GM23338 (cell line): ENCODE measurements around the gene SMURF1. TPM values are rescaled to one million over a fixed set of nuclear protein-coding genes. Genes with fewer than 3 reads are reported as not detected.

Source experiments
- ATAC-seq: fragments of 200-7000 bp; cut with Tn5 transposase; 3 replicates; pipeline ENCODE4 v1.9.1; 2020
- DNase-seq: peaks from one replicate; pipeline ENCODE4 v3.0.0-alpha.2; 2015; ENCODE audit warnings: low spot score
- H2AFZ ChIP-seq: fragments of 200-600 bp; sonication (generic); 2 replicates; pipeline ENCODE4 v1.8.0; 2016; ENCODE audit warnings: antibody characterized with exemption, mild to moderate bottlenecking, moderate library complexity
- H3F3A ChIP-seq: fragments of 200-600 bp; sonication (generic); replicated peaks from 2 replicates; pipeline ENCODE4 v1.8.0; 2017; ENCODE audit warnings: antibody characterized with exemption, mixed run types, low read depth
- H3K27ac ChIP-seq: fragments of 200-600 bp; sonication (generic); 2 replicates; pipeline ENCODE4 v1.6.1; 2016; ENCODE audit warnings: low read depth
- H3K27me3 ChIP-seq: fragments of 200-600 bp; sonication (generic); 2 replicates; pipeline ENCODE4 v1.8.0; 2016; ENCODE audit warnings: mild to moderate bottlenecking, mixed run types, moderate library complexity; ENCODE audit not compliant: insufficient read depth
- H3K36me3 ChIP-seq: fragments of 200-600 bp; sonication (generic); 2 replicates; pipeline ENCODE4 v1.8.0; 2016; ENCODE audit warnings: mild to moderate bottlenecking; ENCODE audit not compliant: insufficient read depth
- H3K4me1 ChIP-seq: fragments of 200-600 bp; sonication (generic); 2 replicates; pipeline ENCODE4 v1.8.0; 2016; ENCODE audit warnings: mild to moderate bottlenecking, moderate library complexity; ENCODE audit not compliant: insufficient read depth
- H3K4me2 ChIP-seq: fragments of 200-600 bp; sonication (generic); 2 replicates; pipeline ENCODE4 v1.7.1; 2017; ENCODE audit warnings: mixed run types
- H3K4me3 ChIP-seq: fragments of 200-600 bp; sonication (generic); 2 replicates; pipeline ENCODE4 v1.6.1; 2016; ENCODE audit warnings: mixed run types
- H3K79me2 ChIP-seq: fragments of 200-600 bp; sonication (generic); replicated peaks from 2 replicates; pipeline ENCODE4 v1.8.0; 2017; ENCODE audit warnings: mild to moderate bottlenecking; ENCODE audit not compliant: insufficient read depth
- H3K9me2 ChIP-seq: fragments of 200-600 bp; sonication (generic); 2 replicates; pipeline ENCODE4 v1.8.0; 2017; ENCODE audit not compliant: insufficient read depth
- H4K20me1 ChIP-seq: fragments of 200-600 bp; sonication (generic); replicated peaks from 2 replicates; pipeline ENCODE4 v1.8.0; 2017; ENCODE audit warnings: mild to moderate bottlenecking; ENCODE audit not compliant: insufficient read depth
- H3K27ac Mint-ChIP-seq: 2 replicates; pipeline ENCODE4 v1.8.0; 2020; ENCODE audit warnings: inconsistent platforms, mild to moderate bottlenecking, moderate library complexity, mixed read lengths
- H3K27me3 Mint-ChIP-seq: 3 replicates; pipeline ENCODE4 v1.8.0; 2022; ENCODE audit warnings: low read depth, mild to moderate bottlenecking, moderate library complexity, mixed read lengths, inconsistent platforms; ENCODE audit not compliant: insufficient read depth, poor library complexity
- H3K36me3 Mint-ChIP-seq: 3 replicates; pipeline ENCODE4 v1.8.0; 2021; ENCODE audit warnings: low read depth, mild to moderate bottlenecking, inconsistent platforms, moderate library complexity, mixed read lengths
- H3K4me1 Mint-ChIP-seq: 3 replicates; pipeline ENCODE4 v1.8.0; 2020; ENCODE audit warnings: mild to moderate bottlenecking, inconsistent platforms, mixed read lengths
- H3K4me3 Mint-ChIP-seq: 3 replicates; pipeline ENCODE4 v1.8.0; 2021; ENCODE audit warnings: moderate library complexity, mild to moderate bottlenecking, inconsistent platforms, mixed read lengths
- H3K9me3 Mint-ChIP-seq: 3 replicates; pipeline ENCODE4 v1.8.0; 2020; ENCODE audit warnings: moderate library complexity, mild to moderate bottlenecking, inconsistent platforms, mixed read lengths
- CREB1 ChIP-seq: fragments of 250-450 bp; sonication (Bioruptor Pico); IDR thresholded peaks from 2 replicates; pipeline ENCODE4 v1.5.0; 2020; ENCODE audit warnings: low read depth, mild to moderate bottlenecking, moderate library complexity
- EZH2 ChIP-seq: fragments of 200-600 bp; sonication (generic); IDR thresholded peaks from one replicate; pipeline ENCODE4 v1.8.0; 2017; ENCODE audit warnings: antibody characterized with exemption, mild to moderate bottlenecking, low read depth; ENCODE audit not compliant: unreplicated experiment
- EZH2phosphoT487 ChIP-seq: fragments of 200-600 bp; sonication (generic); IDR thresholded peaks from one replicate; pipeline ENCODE4 v1.8.1; 2018; ENCODE audit warnings: antibody characterized with exemption; ENCODE audit not compliant: unreplicated experiment
- JUNB ChIP-seq: IDR thresholded peaks from one replicate; pipeline ENCODE4 v1.6.1; 2016; ENCODE audit warnings: antibody characterized with exemption; ENCODE audit not compliant: unreplicated experiment
- POLR2AphosphoS5 ChIP-seq: IDR thresholded peaks from 2 replicates; pipeline ENCODE4 v1.6.1; 2016; ENCODE audit warnings: antibody characterized with exemption, low read depth
- REST ChIP-seq: IDR thresholded peaks from one replicate; pipeline ENCODE4 v1.6.1; 2018; ENCODE audit warnings: antibody characterized with exemption; ENCODE audit not compliant: unreplicated experiment
- STAT1 ChIP-seq: IDR thresholded peaks from one replicate; pipeline ENCODE4 v1.6.1; 2016; ENCODE audit warnings: antibody characterized with exemption; ENCODE audit not compliant: unreplicated experiment
- ZNF114 ChIP-seq: fragments of 250-450 bp; sonication (Bioruptor Pico); IDR thresholded peaks from 2 replicates; pipeline ENCODE4 v1.5.0; 2020; ENCODE audit warnings: mild to moderate bottlenecking, moderate library complexity
- ZNF331 ChIP-seq: fragments of 250-450 bp; sonication (Bioruptor Pico); IDR thresholded peaks from 2 replicates; pipeline ENCODE4 v1.5.0; 2020; ENCODE audit warnings: low read depth, mild to moderate bottlenecking, moderate library complexity
- polyA plus RNA-seq: library from polyadenylated mRNA; unstranded; fragments of >200 nt; fragmentation: Nextera tagmentation; extraction: Ambion mirVana; gene quantifications from 2 replicates; pipeline ENCODE4 v1.2.1, GENCODE V29; 2016
- total RNA-seq: library from RNA; depleted of rRNA; stranded (reverse); fragments of >200 nt; shearing (Covaris generic); gene quantifications from 2 replicates; pipeline ENCODE4 v1.2.3, GENCODE V29; 2014
- TF ChIP-seq, protein P1 (sequence below), 2 experiments: fragments of 200-600 bp in 1 of 2; sonication (generic) in 1 of 2; conservative IDR thresholded peaks; 2 replicates each; pipeline versions ENCODE4 v1.5.1 to v1.6.1; 2016 to 2017; ENCODE audit warnings: antibody characterized with exemption in 2 of 2, low read depth in 2 of 2, mild to moderate bottlenecking in 2 of 2, moderate library complexity in 1 of 2
- TF ChIP-seq, protein P2 (sequence below): fragments of 250-450 bp; sonication (Bioruptor Pico); IDR thresholded peaks from 2 replicates; pipeline ENCODE4 v1.5.0; 2020; ENCODE audit warnings: mild to moderate bottlenecking, moderate library complexity

The SMURF1 gene
- total and polyA plus RNA-seq, 2 experiments from 2014 or later, result 5.8 to 23.9 TPM

DNA sequence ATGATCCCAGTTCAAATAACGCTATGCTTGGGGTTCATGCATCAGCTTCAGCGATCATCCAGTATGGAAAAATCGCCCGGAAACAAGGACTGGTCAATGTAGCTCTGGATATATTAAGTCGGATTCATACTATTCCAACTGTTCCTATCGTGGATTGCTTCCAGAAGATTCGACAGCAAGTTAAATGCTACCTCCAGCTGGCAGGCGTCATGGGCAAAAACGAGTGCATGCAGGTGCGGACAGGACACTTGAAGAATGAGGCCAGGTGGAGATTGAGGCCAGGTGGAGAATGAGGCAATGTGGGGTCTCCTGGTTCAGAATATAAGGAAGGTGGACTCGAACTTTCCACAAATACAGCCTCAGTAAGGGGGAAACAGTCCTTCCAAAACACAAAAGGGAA lies 159.8 kb downstream of the SMURF1 start:
- Histone ChIP-seq H3K4me3 (no peak overlapping the region), H3K79me2 (no peaks in the 10 kb centered on the region), H4K20me1 (peaks cover 10% of the 10 kb centered on the region), H3K36me3 (peaks cover 50% of the 10 kb centered on the region), H3K27me3 (no peaks in the 10 kb centered on the region), H3K27ac (no peak overlapping the region), H2AFZ (no peak overlapping the region), H3K4me1 (no peaks in the 10 kb centered on the region), H3K9me2 (no peaks in the 10 kb centered on the region), H3K4me2 (no peak overlapping the region), H3F3A (no peaks in the 10 kb centered on the region)
- Mint-ChIP-seq H3K4me3 (no peak overlapping the region), H3K36me3 (peaks cover 97% of the 10 kb centered on the region), H3K9me3 (peaks cover 7% of the 10 kb centered on the region; the same call in 1 of the 3 replicates), H3K4me1 (no peaks in the 10 kb centered on the region), H3K27ac (no peak overlapping the region), H3K27me3 (peaks cover 7% of the 10 kb centered on the region)
- DNase-seq (no peak), ATAC-seq (no peak)
- TF ChIP-seq REST (no peak), STAT1 (no peak), ZNF331 (CRISPR knock-in tag) (no peak), EZH2phosphoT487 (no peak), ZNF114 (no peak), CREB1 (CRISPR knock-in tag) (no peak)

DNA sequence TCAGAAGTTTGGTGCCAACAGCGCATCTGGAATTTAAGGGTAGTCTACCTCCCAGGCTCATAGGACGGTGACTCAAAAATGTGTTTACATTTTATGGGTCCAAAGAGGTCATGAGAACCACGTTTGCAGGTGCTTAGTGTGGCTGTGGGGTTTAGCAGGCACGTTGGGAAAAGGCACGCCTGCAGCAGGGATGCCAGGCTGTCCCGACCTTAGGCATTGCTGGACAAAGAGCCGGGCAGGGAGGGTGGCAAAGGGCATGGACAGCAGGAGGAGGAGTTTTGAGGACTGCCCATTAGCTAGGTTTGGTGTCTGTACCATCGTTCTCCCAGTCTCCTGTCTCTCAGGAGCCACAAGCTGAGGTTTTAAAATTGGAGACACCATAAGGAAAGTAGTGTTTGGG lies 161.2 kb downstream of the SMURF1 start:
- DNase-seq, result no peak
- H2AFZ ChIP-seq, result no peak overlapping the region
- H3K4me3 ChIP-seq, result no peak overlapping the region
- no peak for ATAC-seq
- Mint-ChIP-seq H3K36me3 (peaks cover 96% of the 10 kb centered on the region), H3K27ac (no peak overlapping the region), H3K4me3 (no peak overlapping the region), H3K9me3 (peaks cover 7% of the 10 kb centered on the region; the same call in 1 of the 3 replicates), H3K27me3 (peaks cover 6% of the 10 kb centered on the region), H3K4me1 (no peaks in the 10 kb centered on the region)
- H4K20me1 ChIP-seq, result peaks cover 9% of the 10 kb centered on the region
- H3K4me2 ChIP-seq, result no peak overlapping the region
- H3K36me3 ChIP-seq, result peaks cover 62% of the 10 kb centered on the region
- H3K27me3 ChIP-seq, result no peaks in the 10 kb centered on the region
- H3K4me1 ChIP-seq, result no peaks in the 10 kb centered on the region
- H3F3A ChIP-seq, result no peaks in the 10 kb centered on the region
- H3K27ac ChIP-seq, result no peak overlapping the region
- no peaks in the 10 kb centered on the region for H3K9me2 ChIP-seq
- H3K79me2 ChIP-seq, result no peaks in the 10 kb centered on the region
- no peak for TF ChIP-seq POLR2AphosphoS5
- TF ChIP-seq STAT1, result no peak
- TF ChIP-seq JUNB, result no peak
- no peak for TF ChIP-seq EZH2
- TF ChIP-seq ZNF331 (CRISPR knock-in tag), result no peak
- TF ChIP-seq, protein P1, sequence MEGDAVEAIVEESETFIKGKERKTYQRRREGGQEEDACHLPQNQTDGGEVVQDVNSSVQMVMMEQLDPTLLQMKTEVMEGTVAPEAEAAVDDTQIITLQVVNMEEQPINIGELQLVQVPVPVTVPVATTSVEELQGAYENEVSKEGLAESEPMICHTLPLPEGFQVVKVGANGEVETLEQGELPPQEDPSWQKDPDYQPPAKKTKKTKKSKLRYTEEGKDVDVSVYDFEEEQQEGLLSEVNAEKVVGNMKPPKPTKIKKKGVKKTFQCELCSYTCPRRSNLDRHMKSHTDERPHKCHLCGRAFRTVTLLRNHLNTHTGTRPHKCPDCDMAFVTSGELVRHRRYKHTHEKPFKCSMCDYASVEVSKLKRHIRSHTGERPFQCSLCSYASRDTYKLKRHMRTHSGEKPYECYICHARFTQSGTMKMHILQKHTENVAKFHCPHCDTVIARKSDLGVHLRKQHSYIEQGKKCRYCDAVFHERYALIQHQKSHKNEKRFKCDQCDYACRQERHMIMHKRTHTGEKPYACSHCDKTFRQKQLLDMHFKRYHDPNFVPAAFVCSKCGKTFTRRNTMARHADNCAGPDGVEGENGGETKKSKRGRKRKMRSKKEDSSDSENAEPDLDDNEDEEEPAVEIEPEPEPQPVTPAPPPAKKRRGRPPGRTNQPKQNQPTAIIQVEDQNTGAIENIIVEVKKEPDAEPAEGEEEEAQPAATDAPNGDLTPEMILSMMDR (conservative IDR thresholded peaks at IDR 0.05; ENCODE audit: low read depth in 2 of 2), result no peak
- TF ChIP-seq, protein P2, sequence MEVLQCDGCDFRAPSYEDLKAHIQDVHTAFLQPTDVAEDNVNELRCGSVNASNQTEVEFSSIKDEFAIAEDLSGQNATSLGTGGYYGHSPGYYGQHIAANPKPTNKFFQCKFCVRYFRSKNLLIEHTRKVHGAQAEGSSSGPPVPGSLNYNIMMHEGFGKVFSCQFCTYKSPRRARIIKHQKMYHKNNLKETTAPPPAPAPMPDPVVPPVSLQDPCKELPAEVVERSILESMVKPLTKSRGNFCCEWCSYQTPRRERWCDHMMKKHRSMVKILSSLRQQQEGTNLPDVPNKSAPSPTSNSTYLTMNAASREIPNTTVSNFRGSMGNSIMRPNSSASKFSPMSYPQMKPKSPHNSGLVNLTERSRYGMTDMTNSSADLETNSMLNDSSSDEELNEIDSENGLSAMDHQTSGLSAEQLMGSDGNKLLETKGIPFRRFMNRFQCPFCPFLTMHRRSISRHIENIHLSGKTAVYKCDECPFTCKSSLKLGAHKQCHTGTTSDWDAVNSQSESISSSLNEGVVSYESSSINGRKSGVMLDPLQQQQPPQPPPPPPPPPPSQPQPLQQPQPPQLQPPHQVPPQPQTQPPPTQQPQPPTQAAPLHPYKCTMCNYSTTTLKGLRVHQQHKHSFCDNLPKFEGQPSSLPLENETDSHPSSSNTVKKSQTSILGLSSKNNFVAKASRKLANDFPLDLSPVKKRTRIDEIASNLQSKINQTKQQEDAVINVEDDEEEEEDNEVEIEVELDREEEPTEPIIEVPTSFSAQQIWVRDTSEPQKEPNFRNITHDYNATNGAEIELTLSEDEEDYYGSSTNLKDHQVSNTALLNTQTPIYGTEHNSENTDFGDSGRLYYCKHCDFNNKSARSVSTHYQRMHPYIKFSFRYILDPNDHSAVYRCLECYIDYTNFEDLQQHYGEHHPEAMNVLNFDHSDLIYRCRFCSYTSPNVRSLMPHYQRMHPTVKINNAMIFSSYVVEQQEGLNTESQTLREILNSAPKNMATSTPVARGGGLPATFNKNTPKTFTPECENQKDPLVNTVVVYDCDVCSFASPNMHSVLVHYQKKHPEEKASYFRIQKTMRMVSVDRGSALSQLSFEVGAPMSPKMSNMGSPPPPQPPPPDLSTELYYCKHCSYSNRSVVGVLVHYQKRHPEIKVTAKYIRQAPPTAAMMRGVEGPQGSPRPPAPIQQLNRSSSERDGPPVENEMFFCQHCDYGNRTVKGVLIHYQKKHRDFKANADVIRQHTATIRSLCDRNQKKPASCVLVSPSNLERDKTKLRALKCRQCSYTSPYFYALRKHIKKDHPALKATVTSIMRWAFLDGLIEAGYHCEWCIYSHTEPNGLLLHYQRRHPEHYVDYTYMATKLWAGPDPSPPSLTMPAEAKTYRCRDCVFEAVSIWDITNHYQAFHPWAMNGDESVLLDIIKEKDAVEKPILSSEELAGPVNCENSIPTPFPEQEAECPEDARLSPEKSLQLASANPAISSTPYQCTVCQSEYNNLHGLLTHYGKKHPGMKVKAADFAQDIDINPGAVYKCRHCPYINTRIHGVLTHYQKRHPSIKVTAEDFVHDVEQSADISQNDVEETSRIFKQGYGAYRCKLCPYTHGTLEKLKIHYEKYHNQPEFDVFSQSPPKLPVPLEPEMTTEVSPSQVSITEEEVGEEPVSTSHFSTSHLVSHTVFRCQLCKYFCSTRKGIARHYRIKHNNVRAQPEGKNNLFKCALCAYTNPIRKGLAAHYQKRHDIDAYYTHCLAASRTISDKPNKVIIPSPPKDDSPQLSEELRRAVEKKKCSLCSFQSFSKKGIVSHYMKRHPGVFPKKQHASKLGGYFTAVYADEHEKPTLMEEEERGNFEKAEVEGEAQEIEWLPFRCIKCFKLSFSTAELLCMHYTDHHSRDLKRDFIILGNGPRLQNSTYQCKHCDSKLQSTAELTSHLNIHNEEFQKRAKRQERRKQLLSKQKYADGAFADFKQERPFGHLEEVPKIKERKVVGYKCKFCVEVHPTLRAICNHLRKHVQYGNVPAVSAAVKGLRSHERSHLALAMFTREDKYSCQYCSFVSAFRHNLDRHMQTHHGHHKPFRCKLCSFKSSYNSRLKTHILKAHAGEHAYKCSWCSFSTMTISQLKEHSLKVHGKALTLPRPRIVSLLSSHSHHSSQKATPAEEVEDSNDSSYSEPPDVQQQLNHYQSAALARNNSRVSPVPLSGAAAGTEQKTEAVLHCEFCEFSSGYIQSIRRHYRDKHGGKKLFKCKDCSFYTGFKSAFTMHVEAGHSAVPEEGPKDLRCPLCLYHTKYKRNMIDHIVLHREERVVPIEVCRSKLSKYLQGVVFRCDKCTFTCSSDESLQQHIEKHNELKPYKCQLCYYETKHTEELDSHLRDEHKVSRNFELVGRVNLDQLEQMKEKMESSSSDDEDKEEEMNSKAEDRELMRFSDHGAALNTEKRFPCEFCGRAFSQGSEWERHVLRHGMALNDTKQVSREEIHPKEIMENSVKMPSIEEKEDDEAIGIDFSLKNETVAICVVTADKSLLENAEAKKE (CRISPR knock-in tag), result no peak
- TF ChIP-seq EZH2phosphoT487, result no peak
- TF ChIP-seq CREB1 (CRISPR knock-in tag), result no peak
